GM18909 (cell line): ENCODE results near the gene TC2N.
"Not testable (repeated sequence)": the region's sequence is repeated elsewhere in the genome, so short reads cannot be mapped to it uniquely, and the experiment has no call there.

Experiments
- ATAC-seq: cut with Tn5 transposase; IDR thresholded peaks from one replicate; pipeline ENCODE4 v1.9.1; 2021; ENCODE audit warnings: mild to moderate bottlenecking; ENCODE audit not compliant: unreplicated experiment, poor library complexity

TC2N gene

DNA sequence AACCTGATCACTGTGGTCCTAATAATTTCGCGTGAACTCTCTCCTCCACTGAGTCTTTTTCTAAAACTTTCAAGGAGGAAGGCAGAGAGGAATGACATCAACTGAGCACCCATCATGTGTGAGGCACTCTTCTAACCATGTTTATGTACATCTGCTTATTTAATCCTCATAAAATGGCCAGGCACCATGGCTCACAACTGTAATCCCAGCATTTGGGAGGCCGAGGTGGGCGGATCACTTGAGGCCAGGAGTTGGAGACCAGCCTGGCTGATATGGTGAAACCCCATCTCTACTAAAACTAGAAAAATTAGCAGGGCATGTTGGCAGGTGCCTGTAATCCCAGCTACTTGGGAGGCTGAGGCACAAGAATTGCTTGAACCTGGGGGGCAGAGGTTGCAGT lies 4.1 kb upstream of the TC2N start:
- ATAC-seq: not testable (repeated sequence)

DNA sequence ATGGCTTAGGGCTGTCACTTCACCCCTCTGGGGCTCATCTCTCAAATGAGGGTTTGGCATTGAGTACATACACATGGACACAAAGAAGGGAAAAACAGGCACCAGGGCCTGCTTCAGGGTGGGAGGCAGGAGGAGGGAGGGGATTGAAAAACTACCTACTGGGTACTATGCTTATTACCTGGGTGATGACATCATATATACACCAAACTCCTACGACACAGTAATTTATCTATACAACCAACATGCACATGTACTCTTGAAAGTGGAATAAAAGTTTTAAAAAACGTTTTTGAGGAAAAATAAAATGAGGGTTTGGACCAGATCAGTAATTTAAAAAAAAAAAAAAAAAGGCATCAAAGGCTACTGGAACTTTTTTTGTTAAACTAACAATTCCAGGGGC lies 3.6 kb upstream of the TC2N start:
- ATAC-seq: no peak

DNA sequence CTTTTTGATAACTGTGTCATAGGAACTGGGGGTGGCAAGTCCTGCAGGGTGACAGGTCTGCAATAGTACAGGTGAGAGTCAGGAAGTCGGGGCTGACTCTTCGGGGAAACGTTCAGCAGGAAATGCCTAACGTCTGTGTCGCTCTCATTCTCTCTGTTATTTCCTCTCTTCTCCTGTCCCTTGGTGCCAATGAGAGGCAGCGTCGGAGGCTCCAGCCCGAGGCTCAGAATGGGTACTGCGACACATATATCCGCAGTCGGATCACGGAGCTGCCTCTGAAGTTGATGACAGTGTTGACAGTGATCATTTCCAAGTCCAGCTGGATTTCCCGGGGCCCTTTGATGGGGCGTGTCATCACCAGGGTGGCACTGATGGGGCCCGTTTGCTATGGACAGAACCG lies 2.7 kb upstream of the TC2N start:
- ATAC-seq: no peak

DNA sequence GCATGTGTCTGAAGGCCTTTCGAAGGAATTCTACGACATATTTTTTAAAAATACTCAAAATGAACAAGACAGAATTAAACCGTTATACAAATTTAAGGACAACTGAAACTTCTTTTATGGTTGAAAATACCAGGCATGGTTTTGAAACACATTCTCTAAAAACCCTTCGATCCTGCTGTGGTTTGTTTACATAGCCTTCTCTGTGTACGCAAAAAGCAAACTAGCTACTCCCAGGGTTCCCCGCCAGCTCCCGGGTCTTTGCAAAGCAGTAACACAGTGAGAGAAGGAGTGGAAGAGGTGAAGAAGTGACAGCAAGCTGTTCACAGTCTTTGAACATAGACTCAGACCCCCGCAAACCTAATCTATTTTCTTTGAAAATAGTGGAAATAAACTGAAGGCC lies 2.2 kb upstream of the TC2N start:
- ATAC-seq: no peak

- ATAC-seq: no peak
Observed at GRCh38 chr14:91866511-91867295, 633 bp downstream of the TC2N start.

GRCh38 chr14:91866061-91866460 lies 1.3 kb downstream of the TC2N start:
- no peak for ATAC-seq

- ATAC-seq: no peak
Observed at GRCh38 chr14:91862417-91862816, 4.9 kb downstream of the TC2N start.

- ATAC-seq: no peak
Observed at GRCh38 chr14:91861091-91861490, 6.2 kb downstream of the TC2N start.

DNA sequence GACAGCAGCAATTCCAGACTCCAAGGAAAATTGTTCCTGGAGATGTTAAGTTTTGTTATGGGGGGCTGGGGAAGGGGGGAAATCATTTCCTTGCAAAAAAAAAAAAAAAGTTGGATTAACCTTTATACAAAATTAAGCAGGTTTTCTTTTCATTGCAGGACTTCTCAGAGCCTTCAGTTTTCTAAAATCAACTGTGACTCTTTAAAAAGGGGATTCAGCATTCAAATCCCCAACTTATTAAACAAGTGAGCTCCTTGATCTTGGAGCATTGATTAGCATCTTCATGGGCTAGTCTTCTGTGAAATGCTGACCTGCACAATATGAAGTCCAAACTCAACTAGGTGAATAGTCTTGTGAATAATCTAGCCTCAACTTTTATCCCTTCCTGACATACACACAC lies 7.1 kb downstream of the TC2N start:
- ATAC-seq: no peak

DNA sequence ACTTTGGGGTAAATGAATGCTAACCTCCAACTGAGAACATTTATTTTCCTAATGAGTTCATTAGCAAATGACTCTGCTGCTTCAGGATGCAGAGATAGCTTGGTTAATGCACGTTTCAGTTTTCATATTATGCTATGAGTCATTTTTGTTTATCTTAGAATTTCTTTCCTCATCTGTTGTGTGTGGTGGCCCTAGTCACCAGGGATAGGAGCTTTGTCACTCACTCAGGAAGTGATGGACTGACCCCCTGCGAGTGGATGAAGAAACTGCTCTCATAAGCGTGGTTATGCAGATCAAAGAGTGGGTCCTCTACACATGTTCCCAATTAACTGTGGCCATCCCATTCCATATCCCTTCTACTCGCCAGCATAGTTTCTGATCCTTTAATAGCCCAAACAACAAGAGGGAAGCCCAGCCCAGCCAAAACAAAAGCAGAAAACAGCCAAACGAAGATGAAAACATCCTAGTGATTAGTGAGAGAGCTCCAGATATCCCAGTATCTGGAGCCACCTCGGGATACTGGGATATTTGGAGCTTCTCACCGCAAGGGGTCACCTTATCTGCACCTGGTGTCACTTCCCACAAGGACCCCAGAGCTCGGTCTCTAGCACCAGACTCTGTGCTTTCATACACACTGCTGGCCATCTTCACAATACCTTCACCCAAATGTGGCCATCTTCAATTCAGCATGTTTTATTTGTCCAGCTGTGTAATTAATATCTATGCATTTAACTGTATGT lies 8.6 kb downstream of the TC2N start:
- ATAC-seq: peak; percentile 63

GRCh38 chr14:91857614-91858013 lies 9.7 kb downstream of the TC2N start:
- no peak for ATAC-seq

DNA sequence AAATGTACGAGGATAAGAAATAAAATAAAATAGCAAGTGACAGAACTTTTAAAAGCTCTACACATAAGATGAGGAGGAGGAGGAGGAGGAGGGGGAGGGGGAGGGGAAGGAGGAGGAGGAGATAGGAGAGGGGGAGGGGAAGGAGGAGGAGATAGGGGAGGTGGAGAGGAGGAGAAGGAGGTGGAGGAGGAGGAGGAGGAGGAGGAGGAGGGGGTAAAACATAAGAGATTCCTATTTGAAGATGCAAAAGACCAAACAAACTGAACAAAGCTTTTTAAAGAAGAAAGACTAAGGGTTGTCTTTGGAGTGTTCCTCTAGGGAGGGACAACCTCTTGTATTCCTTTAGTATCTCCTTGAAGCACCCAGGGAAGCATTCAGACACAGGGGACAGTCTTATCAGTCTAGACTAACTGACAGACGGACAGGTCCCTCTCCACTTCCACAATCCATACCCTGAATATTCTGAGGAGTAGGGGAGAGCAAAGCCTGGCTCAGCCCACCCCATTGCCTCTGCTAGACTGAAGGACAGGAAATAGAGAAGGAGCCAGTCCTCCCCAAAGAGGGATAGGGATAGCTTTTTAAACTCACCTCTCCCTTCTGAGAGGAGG lies 12.9 kb downstream of the TC2N start:
- ATAC-seq: no peak

DNA sequence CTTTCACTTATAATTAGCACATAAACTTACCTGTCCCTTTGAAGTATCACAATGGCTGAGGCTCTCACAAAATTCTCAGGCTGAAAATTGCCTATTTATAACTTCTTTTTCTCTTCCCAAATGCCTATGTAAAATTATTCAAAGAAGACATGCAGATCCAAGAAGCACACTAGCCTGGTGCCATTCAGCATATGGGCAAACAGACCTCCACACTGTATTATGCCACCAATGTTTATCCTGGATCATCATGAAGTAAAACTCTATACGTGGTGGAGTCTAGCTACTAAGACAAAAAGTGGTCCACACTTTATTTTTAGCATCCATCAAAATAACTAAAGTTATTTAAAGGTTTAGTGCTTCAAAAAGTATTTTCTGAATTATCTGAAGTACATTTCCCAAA lies 15.8 kb downstream of the TC2N start:
- ATAC-seq: no peak

GRCh38 chr14:91848504-91849001 lies 18.8 kb downstream of the TC2N start:
- no peak for ATAC-seq

DNA sequence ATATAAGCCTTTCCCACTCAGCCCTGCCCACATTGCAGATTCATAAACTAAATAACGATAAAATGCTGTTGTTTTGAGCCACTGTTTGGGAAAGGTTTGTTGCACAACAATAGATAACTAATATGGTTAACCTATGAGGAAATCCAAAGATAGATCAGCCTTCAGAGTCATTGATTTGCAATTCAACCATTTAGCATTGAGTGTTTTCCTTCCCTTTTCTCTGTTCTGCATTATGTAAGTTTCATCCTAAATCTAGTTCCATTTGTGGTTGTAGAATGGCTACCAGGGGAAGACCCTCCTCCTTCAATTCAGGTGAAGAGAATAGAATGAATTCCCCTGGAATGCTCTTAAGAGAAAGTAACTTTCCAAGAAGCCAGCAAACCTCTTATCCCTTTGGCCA lies 19.6 kb downstream of the TC2N start:
- no peak for ATAC-seq

GRCh38 chr14:91845652-91846051 lies 21.7 kb downstream of the TC2N start:
- ATAC-seq: no peak

GRCh38 chr14:91845056-91845455 lies 22.3 kb downstream of the TC2N start:
- not testable (repeated sequence) for ATAC-seq

DNA sequence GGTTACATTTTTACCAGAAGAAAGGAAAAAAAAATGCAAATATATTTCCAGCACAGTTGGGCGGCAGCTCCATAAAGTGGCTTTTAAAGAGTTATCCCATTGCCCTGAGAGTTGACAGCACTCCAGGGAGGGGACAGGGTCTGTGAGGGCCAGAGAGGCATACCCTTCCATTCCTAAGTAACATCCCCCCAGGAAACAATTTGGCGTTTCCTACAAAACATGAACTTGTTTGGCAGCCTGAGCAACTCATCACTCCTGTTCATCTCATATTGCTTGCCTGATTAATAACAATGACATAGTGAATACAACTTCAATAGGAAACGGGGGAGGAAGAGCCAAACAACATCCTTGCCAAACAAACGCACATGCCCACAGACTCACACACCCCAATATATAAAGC lies 23.3 kb downstream of the TC2N start:
- no peak for ATAC-seq

GRCh38 chr14:91843437-91843836 lies 23.9 kb downstream of the TC2N start:
- no peak for ATAC-seq

DNA sequence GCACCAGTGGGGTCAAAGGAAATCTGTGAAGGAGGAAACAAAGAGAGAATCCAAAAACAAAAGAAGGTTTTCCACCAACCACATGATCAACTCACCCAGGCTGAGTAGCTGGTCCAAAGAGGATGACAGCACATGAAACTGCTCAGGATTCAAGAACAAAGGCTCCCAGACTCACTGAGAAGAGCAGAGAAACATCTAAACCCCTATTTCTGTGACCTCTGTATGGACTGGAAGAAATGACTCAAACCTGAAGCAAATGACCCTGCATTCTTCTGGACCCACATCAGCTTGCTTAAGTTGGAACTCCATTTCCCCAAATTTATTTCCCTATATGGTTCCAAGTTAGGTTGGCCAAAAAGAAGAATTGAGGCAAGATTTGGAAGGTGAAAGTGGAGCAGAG lies 26.3 kb downstream of the TC2N start:
- ATAC-seq: no peak

DNA sequence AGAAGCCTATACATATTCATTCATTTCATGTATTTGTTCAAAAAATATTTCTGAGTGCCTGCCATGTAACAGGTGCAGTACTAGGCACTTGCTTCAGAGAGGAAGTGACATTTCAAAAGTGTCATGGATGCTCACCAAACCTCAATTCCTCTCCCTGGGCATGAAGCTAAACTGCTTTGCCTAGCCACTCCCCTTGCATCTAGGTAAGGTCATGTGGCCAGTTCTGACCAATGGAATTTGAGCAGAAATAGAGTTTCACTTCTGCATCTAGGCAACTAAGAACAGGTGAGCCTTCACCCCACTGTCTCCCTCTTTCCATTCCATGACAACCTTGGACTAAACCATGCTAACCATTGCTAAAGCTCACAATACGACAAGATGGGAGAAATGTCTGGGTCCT lies 27.6 kb downstream of the TC2N start:
- no peak for ATAC-seq
